ENCODE data around the gene TAF4.

Gene TAF4

DNA sequence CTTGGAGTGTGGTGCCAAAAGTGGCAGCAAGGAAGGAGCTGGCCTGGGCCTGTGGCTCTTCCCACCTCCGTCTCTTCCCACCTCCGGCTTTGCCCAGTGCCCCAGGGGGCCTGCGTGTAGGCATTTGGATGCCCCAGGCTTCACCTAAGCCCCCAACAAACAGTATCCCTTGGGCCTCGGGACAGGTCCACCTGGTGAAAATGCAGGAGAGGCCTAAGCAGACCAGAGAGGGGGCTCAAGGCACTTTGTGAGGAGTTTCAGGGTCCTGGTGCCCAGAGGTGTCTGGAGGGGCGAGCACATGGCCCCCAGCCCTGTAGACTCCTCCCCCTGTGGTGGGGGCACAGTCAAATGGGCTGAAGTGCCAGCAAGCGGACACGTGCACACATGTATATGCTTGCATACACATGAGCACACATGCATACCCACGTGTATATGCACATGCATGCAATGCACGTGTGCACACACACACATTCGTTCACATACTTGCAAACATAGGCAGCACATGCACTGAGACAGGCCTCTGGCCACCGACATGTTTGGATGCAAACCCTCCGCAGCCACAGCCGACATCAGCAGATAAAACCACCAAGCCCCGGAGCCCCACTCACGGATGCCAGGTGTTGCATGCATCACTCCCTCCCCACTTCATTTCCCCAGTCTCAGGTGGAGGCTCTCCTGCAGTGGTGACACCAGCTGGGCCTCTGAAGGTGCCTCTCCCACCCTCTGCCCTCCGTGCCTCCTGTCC, 124.5 kb downstream of the TAF4 start:
- no peak for DNase-seq

DNA sequence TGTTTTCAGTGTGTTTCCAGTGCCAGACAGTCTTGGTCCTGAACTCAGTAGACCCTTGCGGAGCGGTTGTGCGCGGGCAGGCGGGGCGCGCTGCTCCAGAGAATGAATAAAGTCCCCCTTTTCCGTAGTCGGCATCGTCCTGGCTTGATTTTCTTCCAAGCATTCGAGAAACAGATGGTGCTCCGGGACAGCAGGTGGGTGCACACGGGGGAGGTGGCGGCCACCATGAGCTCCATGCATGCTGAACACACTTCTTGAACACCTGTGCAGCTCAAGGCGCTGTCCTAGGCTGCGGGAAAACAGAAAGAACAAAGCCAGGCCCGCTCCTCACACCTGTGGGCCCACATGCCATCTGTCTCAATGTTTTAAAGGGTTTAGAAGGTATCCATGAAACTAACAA, 125.2 kb downstream of the TAF4 start:
- DNase-seq: no peak

DNA sequence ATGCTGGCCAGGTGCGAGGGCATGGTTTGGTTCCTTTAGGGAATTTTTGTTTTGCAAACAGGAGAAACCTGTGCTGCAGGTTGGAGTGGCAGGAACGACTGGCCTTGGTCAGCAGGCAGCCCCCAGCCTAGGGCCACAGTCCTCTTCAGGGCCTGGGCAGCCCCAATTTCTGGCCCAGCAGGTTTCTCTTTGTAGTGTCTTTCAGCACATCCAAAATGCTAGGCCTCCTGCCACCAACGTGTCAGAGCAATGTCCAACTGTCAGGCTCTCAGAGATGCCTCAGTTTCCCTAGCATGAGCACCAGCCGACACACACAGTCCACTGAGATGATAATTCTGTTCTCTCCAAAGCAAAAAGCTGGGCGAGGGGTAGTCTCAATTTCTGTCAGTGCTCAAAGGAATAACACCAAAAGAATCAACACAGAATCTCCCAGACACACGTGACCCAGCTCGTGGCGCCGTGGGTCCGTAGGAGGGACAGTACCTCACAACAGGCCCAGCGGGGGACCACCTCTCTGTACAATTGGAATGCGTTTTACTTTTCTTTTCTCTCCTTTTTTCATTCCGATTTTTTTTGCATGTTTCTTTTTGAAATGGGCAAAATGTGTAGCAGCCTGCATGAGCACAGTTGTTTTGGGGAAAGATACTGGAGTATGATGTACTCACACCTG, 125.9 kb downstream of the TAF4 start:
- no peak for DNase-seq

DNA sequence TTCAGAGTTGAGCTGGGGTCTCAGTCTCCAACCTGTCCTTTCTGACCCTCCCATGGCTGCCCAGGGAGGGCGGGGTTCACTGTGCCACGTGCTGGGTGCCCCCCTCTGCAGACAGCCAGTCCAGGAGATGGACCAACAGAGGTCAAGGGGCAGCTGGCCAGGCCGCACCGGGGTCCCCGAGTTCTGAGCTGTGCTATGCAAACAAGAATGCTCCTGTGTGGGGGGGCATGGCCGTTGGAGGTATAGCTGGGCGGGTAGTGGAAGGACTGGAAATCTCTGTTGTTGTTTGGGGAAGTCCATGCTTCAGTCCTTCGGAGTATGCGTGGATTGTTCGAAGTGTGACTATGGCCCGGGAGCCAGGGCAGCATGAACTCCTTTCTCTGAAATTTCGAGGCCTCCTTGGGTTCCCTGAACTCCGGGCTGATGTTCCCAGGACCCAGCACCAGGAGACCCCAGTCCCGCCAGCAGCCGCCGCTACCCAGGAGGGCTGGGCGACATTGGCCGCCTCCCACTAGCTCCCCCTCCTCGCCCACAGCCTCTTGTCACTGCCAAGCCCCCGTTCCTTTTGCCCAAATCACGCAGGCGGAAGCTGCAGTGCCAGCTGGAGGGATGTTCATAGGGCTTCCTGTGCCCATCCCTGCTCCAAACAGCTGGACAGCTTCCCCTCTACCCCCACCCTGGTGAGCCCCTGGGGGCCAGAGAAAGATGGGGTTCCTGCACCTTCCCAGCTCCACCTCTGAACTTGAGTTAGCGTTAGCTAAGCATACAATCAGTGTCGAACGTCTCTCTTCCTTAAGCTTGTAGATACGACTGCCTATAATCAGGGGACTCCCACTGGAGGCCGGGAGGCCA, 126.6 kb downstream of the TAF4 start:
- no peak for DNase-seq

DNA sequence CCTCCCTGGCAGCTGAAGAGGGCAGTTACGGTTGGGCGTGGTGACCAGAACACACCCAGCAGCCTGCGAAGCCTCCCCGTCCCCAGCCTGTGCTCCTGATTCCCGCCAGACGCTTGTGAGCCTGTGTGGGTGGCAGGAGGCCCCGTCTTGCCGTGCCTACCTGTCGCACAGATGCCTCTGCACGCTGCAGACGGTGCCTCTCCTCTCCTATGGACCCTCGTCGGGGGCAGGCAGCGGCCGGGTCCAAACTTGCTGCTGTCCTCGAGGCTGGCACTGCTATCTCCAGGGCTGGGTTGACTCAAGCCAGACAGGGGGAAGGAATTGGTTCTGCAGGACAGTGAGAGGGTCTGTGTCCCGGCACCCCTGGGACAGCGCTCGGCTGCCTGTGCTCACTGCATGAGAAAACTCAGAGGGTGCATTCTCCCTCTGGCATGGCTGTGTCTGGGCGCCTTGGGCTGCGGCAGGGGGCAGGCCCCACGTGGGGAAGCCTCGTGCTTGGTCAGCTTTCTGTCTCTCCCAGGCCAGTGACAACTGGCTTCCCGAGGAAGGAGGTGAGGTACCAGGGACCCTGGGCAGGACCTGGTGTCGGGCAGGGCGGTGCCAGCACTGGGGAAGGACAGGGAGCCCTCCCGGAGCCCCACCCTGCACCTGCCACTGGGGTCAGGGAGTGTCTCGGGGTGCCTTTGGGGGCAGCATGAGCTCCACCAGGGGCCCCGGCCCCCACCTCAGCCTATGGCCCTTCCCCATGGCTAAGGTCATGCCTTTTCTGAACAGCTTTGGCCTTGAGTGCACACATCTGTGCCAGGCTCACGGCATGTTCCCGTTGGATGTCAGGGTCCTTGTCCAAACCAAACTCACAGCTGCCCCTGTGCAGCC, 127.5 kb downstream of the TAF4 start:
- no peak for DNase-seq

DNA sequence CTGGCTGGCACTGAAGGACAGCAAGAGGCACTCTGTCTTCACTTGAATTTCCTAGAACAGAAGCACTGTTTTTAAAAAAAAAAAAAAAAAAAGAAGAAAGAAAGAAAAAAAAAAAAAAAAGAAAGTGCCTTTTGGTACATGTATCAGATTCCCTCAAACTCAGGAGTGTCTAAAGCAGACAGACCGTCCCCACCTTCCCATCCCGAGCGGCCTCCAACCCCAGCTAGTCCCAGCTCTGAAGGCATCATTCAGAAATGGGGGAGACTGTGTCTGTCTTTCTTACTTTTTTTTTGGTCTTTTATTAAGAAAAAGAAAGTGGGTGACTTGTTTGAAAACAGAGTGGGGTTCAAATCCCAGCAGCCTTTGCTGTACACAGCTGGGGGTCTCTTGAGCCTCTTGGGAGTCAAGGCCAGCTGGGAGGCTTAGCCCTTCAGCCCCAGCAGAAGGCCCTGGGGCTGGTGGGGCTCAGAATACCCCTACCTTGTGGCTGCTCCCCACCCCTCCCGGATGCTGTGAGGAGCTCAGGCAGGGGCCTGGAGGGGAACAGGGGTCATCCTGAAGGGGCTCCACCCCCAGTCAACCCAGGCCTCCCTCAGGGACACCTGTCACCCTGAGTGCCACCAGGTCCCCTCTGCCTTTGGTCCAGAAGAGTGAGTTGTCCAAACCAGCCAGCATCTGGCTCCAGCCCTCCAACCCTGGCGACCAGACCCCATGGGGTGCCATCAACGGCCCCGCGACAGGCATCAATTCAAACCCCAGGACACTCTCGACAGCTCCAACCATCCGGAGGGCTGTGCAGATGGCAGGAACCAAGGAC, 128.3 kb downstream of the TAF4 start:
- DNase-seq: no peak

DNA sequence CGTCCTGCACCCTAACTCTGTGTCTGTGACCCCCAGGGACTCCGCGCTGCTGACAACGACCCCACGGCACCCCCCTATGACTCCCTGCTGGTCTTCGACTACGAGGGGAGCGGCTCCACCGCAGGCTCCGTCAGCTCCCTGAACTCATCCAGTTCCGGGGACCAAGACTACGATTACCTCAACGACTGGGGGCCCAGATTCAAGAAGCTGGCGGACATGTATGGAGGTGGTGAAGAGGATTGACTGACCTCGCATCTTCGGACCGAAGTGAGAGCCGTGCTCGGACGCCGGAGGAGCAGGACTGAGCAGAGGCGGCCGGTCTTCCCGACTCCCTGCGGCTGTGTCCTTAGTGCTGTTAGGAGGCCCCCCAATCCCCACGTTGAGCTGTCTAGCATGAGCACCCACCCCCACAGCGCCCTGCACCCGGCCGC, 129.0 kb downstream of the TAF4 start:
- no peak for DNase-seq

DNA sequence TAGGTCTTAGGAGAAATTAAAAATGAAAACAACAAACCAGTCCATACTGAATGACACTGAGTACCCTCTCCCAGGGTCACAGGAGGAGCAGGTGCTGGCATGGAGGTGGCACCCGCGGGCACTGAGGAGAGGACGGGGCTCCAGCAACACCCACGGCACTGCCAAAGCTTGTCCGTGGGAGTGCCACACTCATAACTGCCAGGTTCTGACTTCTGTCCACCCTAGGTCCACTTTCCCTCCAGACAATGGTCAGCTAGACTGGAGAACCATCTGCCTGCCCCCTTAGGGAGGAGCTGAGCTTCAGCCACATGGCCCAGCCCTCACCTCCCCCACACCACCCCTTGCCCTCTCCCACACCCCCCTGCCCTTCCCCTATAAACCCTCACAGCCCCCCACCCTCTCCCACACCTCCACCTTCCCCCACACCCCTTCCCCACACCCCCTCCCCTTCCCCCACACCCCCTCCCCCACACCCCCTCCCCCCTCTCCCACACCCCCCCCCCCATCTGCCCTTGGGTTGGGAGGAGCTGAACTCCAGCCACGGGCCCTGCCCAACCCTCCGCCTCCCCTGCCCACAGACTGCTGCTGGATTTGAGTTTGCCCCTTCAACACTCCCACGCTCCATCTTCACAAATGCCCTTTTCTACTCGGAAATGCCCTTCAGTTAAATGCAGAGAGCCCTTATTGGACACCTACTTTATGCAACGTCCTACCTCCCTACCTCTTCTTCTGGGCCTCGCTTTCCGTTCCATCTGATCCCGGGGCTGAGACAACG, 129.6 kb downstream of the TAF4 start:
- DNase-seq: no peak

DNA sequence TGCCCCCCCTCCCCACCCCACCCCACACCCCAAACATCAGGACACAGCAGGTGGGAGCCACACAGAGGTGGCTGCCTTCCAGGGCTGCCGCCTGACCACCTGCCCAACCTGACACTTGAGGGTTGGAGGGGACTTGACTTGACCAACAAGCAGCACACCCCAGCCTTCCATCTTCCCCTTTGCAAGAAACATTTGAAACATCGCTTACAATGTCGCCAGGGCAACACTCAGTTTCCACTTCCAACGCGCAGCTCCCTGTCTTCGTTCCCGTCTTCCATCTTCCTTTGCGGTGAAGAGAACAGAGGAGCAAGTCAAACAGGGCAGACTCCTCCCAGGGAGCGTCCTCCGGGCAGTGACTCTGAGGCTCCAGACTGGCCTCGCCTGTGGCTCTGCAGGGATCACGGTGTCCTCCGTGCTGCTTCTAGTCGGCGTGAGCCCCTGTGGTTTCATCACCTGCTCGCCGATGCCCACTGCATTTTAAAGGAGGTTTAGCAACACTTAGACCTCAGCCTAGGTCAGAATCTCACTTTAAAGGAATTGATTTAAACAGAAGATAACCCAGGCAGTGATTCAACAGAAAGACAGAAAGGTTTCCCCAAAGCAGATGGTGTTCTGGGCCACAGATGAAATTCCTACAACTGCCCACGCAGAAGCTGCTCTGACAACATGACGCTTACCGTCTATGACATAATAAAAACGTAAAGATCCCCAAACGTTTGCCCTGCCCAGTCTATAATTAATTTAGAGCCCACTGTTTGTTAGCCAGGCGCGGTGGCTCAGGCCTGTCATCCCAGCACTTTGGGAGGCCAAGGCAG, 130.8 kb downstream of the TAF4 start:
- DNase-seq: no peak

DNA sequence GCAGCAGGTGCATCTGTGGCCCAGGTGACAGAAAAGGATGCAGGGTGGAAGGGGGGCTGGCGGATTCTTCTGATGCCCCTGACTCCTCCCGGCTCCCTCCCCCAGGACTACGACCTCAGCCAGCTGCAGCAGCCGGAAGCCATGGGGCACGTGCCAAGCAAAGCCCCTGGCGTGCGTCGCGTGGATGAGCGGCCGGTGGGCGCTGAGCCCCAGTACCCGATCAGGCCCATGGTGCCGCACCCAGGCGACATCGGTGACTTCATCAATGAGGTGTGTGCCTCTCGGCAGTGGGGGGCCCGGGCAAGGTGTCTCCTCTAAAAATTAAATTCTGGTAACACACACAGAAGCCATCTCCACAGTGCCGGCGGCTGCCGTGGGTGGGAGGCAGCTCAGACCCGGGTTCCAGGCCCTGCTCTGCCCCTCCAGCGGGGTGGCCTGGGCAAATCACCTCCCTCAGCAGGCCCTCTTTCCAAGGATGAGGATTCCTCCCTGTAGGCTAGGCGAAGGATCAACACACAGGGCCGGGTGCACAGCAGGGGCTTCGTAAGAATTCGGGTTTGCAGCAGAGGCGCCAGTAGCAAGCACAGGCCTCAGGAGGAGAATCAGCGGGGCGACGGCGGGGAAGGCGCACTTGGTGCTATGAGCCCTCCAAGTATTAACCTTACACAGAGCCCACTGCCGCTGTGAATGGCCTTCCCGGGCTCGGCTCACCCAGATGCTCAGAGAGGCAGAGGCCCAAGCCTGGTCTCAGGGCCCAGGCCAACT, 131.5 kb downstream of the TAF4 start:
- no peak for DNase-seq

DNA sequence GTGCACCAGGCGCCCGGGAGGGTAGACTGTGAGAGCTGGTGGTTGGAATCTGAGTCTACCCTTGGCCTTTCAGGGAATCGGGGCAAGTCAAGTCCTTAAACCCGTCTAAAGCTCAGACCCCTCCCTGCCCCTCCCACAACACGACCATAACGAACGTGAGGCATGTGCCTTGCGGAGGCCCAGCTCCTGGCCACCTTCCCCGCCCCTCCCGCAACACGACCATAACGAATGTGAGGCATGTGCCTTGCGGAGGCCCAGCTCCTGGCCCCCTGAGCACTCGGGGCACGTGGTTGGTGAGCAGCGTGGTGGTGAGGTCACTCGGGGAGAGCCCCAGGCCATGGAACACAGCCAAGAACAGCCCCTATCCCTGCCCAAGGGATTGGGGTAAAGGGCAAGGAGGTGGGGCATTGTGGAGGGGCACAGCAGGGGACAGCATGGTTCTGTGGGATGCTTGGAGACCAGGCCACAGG, 132.2 kb downstream of the TAF4 start:
- no peak for DNase-seq

DNA sequence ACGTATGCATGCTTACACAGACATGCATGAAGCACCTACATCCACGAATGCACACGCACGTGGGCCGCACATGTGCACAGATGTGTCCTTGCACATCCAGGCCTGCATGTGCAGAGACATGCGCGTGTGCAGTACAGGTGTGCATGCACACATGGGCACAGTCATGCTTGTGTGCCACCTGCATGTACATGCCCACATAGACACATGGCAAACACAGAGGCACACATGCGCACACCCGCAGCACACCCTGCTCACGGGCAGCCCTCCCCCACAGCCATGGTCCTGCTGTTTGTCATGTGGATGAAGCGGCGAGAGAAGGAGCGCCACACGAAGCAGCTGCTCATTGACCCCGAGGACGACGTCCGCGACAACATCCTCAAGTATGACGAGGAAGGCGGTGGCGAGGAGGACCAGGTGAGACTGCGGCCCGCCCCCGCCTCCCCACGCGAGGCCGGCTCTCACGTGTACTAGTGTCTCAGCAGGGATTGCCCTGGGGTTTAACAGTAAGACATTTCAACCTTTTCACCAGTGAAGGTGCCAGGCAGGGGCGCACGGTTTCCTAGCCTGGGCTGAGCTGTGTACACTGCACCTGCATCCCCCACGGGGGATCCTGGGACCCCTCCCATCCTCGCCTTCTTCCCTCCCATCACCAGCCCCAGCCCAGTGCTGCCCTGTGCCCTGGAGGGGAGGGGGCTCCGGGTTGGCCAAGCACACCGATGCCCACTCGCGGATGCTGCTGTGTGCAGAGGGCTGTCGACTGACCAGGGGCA, 132.8 kb downstream of the TAF4 start:
- no peak for DNase-seq

DNA sequence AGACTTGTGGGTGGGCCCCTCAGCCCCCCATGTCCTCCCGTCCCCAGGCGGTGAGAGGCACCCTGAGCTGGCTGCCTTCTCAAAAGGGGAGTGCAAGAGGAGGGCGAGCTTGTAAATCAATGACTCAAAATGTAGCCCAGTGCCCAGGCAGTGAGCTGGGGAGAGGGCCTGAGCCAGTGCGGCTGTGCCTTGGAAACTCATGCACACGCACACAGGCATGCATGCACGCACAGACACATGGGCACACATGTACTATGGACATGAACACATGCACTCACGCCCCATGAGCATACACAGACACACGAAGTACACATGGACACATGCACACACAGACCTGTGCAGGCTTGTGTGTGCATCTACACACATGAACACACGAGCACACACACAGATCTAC, 133.5 kb downstream of the TAF4 start:
- no peak for DNase-seq

DNA sequence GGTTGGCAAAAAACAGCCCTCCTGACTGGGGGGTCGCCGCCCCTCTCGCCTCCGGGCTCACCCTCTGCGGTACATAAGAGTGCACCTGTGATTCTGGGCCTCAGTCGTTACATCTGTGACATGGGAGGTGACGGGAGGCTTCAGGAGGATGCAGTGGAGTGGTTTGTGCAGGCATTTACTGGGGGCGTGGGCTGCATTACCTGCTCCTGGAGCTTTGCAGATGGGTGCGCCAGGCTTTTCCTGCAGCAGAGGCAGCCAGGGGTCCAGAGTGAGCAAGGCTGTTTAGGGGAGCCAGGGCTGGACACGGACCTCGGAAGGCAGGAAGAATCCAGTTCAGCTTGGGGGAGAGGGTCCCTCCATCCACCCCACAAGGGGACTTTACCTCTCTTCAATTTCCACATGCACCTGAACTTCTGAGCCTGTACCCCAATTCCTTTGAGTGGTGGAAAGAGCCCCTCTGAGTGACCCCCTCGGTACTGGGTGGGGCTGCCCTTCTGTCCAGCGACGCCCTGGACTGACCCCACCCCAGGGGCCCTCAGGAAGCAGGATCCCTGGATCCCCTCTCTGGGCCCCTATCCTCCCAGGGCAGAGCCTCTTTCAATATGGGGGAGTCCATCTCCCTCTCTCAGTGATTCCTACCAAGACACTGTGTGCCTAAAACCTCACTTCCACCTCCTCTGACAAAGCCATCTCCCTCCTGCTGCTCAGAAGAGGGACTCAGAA, 134.0 kb downstream of the TAF4 start:
- no peak for DNase-seq

DNA sequence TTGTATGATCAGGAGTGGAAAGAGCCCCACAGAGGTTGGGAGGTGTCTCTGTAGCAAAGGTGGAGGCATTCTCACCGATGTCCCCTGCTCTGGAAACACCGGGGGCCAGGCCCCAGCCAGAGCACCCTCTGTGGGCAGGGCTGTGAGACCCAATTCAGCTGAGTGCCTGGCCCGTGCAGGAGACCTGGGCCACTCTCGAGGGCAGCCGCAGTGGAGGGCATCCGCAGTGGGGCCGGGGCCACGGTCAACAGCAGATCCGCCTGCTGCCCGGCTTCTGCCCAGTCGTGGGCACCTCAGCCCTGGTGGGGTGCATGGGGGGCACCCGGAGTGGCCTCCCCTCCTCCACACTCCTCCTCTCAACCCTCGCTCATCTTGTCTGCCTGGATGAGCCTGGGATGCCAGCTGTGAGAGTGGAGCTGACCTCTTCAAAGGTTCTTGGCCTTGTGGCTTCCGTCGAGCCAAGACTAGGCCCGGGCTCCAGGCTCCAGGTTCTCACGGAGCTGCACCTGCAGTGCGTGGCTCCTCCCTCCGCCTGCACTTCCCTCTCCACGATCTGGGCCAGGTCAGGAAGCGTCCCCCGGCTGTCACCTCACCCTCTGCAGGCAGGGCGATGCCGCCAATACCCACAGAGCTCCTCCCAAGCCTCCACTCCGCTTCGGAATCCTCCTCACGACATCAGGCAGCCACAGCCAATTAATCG, 134.8 kb downstream of the TAF4 start:
- DNase-seq: no peak

DNA sequence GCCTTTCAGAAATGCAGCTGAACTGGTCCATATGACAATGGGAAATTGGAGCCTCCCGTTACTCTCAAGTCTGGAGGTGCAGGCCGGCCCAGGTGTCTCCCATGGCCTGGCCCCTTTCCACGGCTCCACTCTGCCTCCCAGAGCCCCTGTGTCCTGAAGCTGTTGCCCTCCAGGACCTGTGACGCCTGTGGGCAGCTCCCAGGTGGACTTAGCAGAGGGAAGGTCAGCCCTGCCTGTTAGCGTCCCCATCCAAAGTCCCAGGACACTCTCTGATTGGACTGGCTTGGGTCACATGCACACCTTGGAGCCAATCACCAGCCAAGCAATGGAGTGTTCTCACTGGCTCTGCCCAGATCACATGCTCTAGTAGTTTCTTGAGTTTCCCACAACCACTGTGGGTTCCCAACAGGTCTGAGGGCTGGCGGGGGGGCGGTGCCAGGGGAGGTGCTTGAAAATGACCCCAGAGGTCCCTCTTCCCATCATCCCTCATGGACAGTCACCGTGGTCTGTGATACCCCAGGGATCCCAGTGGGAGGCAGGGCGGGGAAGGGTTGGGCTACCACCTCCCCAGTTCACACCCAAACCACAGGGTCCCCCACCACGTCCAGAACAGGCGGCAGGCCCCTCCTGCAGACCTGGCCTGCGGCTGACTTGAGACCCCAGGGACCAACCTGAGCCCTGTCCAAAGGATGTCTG, 135.6 kb downstream of the TAF4 start:
- DNase-seq: no peak
